Gastroesophageal sphincter (tissue), 4 donors: ENCODE data around the gene FCER2. TPM values are rescaled to one million over a fixed set of nuclear protein-coding genes. Genes with fewer than 3 reads are reported as not detected.

Experiments
- ATAC-seq: fragments of 150-250 bp; one replicate; pipeline ENCODE4 v1.9.1; 2016; ENCODE audit warnings: mild to moderate bottlenecking, moderate library complexity
- H3K27ac ChIP-seq, 4 donors: fragments of 200-600 bp; sonication (generic) in 3 of 4; 1 replicate in 3 of 4; 2 replicates in 1 of 4; pipeline ENCODE4 v1.5.1; 2016 to 2019
- H3K27me3 ChIP-seq: fragments of 200-600 bp; sonication (generic); one replicate; pipeline ENCODE4 v1.5.1; 2019
- H3K36me3 ChIP-seq, 2 donors: fragments of 200-600 bp; sonication (generic); one replicate each; pipeline ENCODE4 v1.5.1; 2019; ENCODE audit warnings: control low read depth in 1 of 2
- H3K4me1 ChIP-seq, 3 donors: fragments of 200-600 bp; sonication (generic); 1 replicate in 2 of 3; 2 replicates in 1 of 3; pipeline ENCODE4 v1.5.1; 2016 to 2019; ENCODE audit warnings: control low read depth in 2 of 3
- H3K4me3 ChIP-seq, 2 donors: fragments of 200-600 bp; sonication (generic); one replicate each; pipeline ENCODE4 v1.5.1; 2019; ENCODE audit warnings: mild to moderate bottlenecking in 1 of 2, moderate library complexity in 1 of 2
- H3K9me3 ChIP-seq, 3 donors: fragments of 200-600 bp; sonication (generic); one replicate each; pipeline ENCODE4 v1.5.1; 2017 to 2019; ENCODE audit warnings: control low read depth in 2 of 3
- EP300 ChIP-seq: sonication (generic); formaldehyde crosslinking; IDR thresholded peaks from one replicate; pipeline ENCODE4 v1.6.1; 2017; ENCODE audit warnings: antibody characterized with exemption, mild to moderate bottlenecking
- POLR2A ChIP-seq, 2 donors: fragments of 450-650 bp; IDR thresholded peaks; one replicate each; pipeline ENCODE4 v1.6.1; 2017; ENCODE audit warnings: antibody characterized with exemption in 2 of 2, mild to moderate bottlenecking in 2 of 2, moderate library complexity in 1 of 2
- POLR2AphosphoS5 ChIP-seq: sonication (generic); formaldehyde crosslinking; IDR thresholded peaks from one replicate; pipeline ENCODE4 v1.6.1; 2017; ENCODE audit warnings: antibody characterized with exemption
- WGBS, 2 donors: methylation state at CpG; one replicate each; pipeline ENCODE4 v1.1.5; 2018; ENCODE audit warnings: low coverage in 1 of 2; 5-methylcytosine and 5-hydroxymethylcytosine counted together
- total RNA-seq, 4 donors: library from RNA; depleted of rRNA; stranded (reverse); fragments of >200 nt; gene quantifications; one replicate each; pipeline ENCODE4 v1.1.0, GENCODE V29; 2016
- TF ChIP-seq, protein P1 (sequence below), 4 experiments: fragments of 200-600 bp in 2 of 4; fragments of 450-650 bp in 2 of 4; sonication (generic) in 1 of 4; IDR thresholded peaks; one replicate each; pipeline ENCODE4 v1.5.1; 2017 to 2019; ENCODE audit warnings: antibody characterized with exemption in 4 of 4, mild to moderate bottlenecking in 2 of 4, moderate library complexity in 2 of 4

Gene FCER2
- total RNA-seq, 4 donors from 2014 or later, result 1.2 TPM; not detected in 3

GRCh38 chr19:7638802-7639465 lies 63.0 kb downstream of the FCER2 start:
- H3K27ac ChIP-seq, result no peak overlapping the region
- no peaks in the 10 kb centered on the region for H3K36me3 ChIP-seq
- no peak overlapping the region for H3K4me3 ChIP-seq
- 100% methylated on average over 1 of the region's 12 CpGs; no CpG with 5 or more reads in 1 of the 2 donors for WGBS, 2 donors
- peaks cover 0 to 10% (median 3%) of the 10 kb centered on the region in 3 donors for H3K4me1 ChIP-seq
- no peak for ATAC-seq
- no peaks in the 10 kb centered on the region for H3K9me3 ChIP-seq
- H3K27me3 ChIP-seq, result peaks cover 88% of the 10 kb centered on the region
- TF ChIP-seq EP300 (no peak), POLR2A (IDR thresholded peaks at IDR 0.05) (no peak), POLR2AphosphoS5 (no peak)
- TF ChIP-seq, protein P1, sequence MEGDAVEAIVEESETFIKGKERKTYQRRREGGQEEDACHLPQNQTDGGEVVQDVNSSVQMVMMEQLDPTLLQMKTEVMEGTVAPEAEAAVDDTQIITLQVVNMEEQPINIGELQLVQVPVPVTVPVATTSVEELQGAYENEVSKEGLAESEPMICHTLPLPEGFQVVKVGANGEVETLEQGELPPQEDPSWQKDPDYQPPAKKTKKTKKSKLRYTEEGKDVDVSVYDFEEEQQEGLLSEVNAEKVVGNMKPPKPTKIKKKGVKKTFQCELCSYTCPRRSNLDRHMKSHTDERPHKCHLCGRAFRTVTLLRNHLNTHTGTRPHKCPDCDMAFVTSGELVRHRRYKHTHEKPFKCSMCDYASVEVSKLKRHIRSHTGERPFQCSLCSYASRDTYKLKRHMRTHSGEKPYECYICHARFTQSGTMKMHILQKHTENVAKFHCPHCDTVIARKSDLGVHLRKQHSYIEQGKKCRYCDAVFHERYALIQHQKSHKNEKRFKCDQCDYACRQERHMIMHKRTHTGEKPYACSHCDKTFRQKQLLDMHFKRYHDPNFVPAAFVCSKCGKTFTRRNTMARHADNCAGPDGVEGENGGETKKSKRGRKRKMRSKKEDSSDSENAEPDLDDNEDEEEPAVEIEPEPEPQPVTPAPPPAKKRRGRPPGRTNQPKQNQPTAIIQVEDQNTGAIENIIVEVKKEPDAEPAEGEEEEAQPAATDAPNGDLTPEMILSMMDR (IDR thresholded peaks at IDR 0.05), result no peak

Other genes starting within 250 kb of the FCER2 start
- 1 to 10 TPM; 1.0 to 3.1 (median 1.9) TPM for gene PEX11G, start 213.1 kb downstream of the FCER2 start, total RNA-seq
- gene ZNF358, start 186.0 kb downstream of the FCER2 start, total RNA-seq, result 100 to 1,000 TPM in 2 of 4 donors, 10 to 100 TPM in 2; 63.9 to 153 (median 98.7) TPM
- gene MCOLN1, start 179.5 kb downstream of the FCER2 start, total RNA-seq, result 10 to 100 TPM in 3 of 4 donors, 1 to 10 TPM in 1; 7.4 to 18.4 (median 17.5) TPM
- 100 to 1,000 TPM in 1 of 4 donors, 10 to 100 TPM in 3; 54.9 to 111 (median 75.2) TPM for gene PNPLA6, start 166.4 kb downstream of the FCER2 start, total RNA-seq
- 1 to 10 TPM in 1 of 4 donors, under 1 TPM in 1, not detected in 2; 0.46 to 2.1 TPM for gene CAMSAP3, start 106.3 kb downstream of the FCER2 start, total RNA-seq
- 10 to 100 TPM; 36.7 to 50.6 (median 42.5) TPM for gene XAB2, start 72.6 kb downstream of the FCER2 start, total RNA-seq
- gene PET100, start 72.3 kb downstream of the FCER2 start, total RNA-seq, result 10 to 100 TPM; 12.0 to 26.8 (median 17.8) TPM
- gene PCP2, start 68.4 kb downstream of the FCER2 start, total RNA-seq, result not detected
- gene STXBP2, start 65.0 kb downstream of the FCER2 start, total RNA-seq, result 10 to 100 TPM in 3 of 4 donors, 1 to 10 TPM in 1; 4.4 to 16.9 (median 14.1) TPM
- gene RETN, start 33.1 kb downstream of the FCER2 start, total RNA-seq, result not detected
- 1 to 10 TPM in 1 of 4 donors, under 1 TPM in 2, not detected in 1; 0.67 to 1.2 (median 0.96) TPM for gene MCEMP1, start 25.0 kb downstream of the FCER2 start, total RNA-seq
- 10 to 100 TPM; 56.0 to 69.0 (median 64.0) TPM for gene TRAPPC5, start 21.3 kb downstream of the FCER2 start, total RNA-seq
- 1 to 10 TPM in 3 of 4 donors, not detected in 1; 1.1 to 6.8 (median 5.5) TPM for gene CLEC4G, start 30.0 kb upstream of the FCER2 start, total RNA-seq
- 10 to 100 TPM in 2 of 4 donors, 1 to 10 TPM in 1, under 1 TPM in 1; 0.78 to 11.4 (median 8.0) TPM for gene CD209, start 45.4 kb upstream of the FCER2 start, total RNA-seq
- not detected for gene CLEC4M, start 61.1 kb upstream of the FCER2 start, total RNA-seq
- 10 to 100 TPM; 17.3 to 46.3 (median 22.2) TPM for gene EVI5L, start 128.1 kb upstream of the FCER2 start, total RNA-seq
- not detected for gene PRR36, start 172.3 kb upstream of the FCER2 start, total RNA-seq
- gene LRRC8E, start 186.4 kb upstream of the FCER2 start, total RNA-seq, result under 1 TPM; 0.13 to 0.32 (median 0.29) TPM
- 10 to 100 TPM; 13.9 to 23.4 (median 17.9) TPM for gene MAP2K7, start 201.7 kb upstream of the FCER2 start, total RNA-seq
- 1 to 10 TPM; 2.8 to 8.5 (median 5.4) TPM for gene TGFBR3L, start 212.7 kb upstream of the FCER2 start, total RNA-seq
- 10 to 100 TPM; 29.5 to 37.7 (median 33.4) TPM for gene SNAPC2, start 218.2 kb upstream of the FCER2 start, total RNA-seq
- 10 to 100 TPM; 18.3 to 33.3 (median 26.4) TPM for gene CTXN1, start 224.0 kb upstream of the FCER2 start, total RNA-seq
- gene TIMM44, start 241.5 kb upstream of the FCER2 start, total RNA-seq, result 100 to 1,000 TPM in 1 of 4 donors, 10 to 100 TPM in 3; 65.7 to 108 (median 86.4) TPM